ENCODE data around the gene ITGAX. TPM values are rescaled to one million over a fixed set of nuclear protein-coding genes. Genes with fewer than 3 reads are reported as not detected.
A peak's percentile ranks its signal among the peaks of the same experiment; 100 is the strongest.

The ITGAX gene
- total and polyA plus RNA-seq, 10 of the 15 experiments (the other 5 are each of a cell fraction or from before 2014, with no cell fraction given) = 1.6 to 37.9 (median 17.9) TPM

DNA sequence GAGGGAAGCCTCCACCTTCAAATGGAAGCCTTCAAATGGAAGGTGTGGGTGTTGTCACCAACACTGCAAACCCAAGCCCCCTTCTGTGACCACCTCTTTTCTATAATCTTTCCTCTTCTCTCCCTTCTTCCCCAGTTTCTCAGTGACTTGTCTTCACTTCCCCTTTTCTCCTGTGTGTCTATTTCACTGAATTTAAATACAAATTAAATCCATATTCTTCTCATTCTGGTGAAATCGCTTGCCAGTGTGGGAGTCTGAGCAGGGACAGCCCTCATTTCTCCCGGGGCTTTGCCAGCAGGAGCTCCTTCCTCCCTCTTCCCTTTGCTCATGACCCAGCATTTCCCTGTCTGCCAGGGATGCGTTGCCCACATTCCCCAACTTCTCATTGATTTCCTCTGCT is 6.4 kb upstream of the ITGAX start (continued):
- TF ChIP-seq, protein P1, sequence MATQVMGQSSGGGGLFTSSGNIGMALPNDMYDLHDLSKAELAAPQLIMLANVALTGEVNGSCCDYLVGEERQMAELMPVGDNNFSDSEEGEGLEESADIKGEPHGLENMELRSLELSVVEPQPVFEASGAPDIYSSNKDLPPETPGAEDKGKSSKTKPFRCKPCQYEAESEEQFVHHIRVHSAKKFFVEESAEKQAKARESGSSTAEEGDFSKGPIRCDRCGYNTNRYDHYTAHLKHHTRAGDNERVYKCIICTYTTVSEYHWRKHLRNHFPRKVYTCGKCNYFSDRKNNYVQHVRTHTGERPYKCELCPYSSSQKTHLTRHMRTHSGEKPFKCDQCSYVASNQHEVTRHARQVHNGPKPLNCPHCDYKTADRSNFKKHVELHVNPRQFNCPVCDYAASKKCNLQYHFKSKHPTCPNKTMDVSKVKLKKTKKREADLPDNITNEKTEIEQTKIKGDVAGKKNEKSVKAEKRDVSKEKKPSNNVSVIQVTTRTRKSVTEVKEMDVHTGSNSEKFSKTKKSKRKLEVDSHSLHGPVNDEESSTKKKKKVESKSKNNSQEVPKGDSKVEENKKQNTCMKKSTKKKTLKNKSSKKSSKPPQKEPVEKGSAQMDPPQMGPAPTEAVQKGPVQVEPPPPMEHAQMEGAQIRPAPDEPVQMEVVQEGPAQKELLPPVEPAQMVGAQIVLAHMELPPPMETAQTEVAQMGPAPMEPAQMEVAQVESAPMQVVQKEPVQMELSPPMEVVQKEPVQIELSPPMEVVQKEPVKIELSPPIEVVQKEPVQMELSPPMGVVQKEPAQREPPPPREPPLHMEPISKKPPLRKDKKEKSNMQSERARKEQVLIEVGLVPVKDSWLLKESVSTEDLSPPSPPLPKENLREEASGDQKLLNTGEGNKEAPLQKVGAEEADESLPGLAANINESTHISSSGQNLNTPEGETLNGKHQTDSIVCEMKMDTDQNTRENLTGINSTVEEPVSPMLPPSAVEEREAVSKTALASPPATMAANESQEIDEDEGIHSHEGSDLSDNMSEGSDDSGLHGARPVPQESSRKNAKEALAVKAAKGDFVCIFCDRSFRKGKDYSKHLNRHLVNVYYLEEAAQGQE (IDR thresholded peaks at IDR 0.05; ENCODE audit: low read depth, low read length) = no peak
- TF ChIP-seq, protein P2, sequence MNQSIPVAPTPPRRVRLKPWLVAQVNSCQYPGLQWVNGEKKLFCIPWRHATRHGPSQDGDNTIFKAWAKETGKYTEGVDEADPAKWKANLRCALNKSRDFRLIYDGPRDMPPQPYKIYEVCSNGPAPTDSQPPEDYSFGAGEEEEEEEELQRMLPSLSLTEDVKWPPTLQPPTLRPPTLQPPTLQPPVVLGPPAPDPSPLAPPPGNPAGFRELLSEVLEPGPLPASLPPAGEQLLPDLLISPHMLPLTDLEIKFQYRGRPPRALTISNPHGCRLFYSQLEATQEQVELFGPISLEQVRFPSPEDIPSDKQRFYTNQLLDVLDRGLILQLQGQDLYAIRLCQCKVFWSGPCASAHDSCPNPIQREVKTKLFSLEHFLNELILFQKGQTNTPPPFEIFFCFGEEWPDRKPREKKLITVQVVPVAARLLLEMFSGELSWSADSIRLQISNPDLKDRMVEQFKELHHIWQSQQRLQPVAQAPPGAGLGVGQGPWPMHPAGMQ (IDR thresholded peaks at IDR 0.05; ENCODE audit: borderline replicate concordance) = no peak
- no peak for TF ChIP-seq SMAD1 (IDR thresholded peaks at IDR 0.05; ENCODE audit: low read depth, partially characterized antibody)
- TF ChIP-seq FOXM1 (IDR thresholded peaks at IDR 0.05; ENCODE audit: low read depth, low read length) = no peak
- no peak for TF ChIP-seq STAT3 (IDR thresholded peaks at IDR 0.05; ENCODE audit: low read depth, low read length)
- no peak for TF ChIP-seq EED (IDR thresholded peaks at IDR 0.05; ENCODE audit: low read depth)
- TF ChIP-seq SMARCA5 (IDR thresholded peaks at IDR 0.05) = no peak
- peak; percentile 59; the same call in 1 of the 2 replicates for TF ChIP-seq IKZF1 (conservative IDR thresholded peaks at IDR 0.05)
- TF ChIP-seq PAX8 (IDR thresholded peaks at IDR 0.05) = no peak
- no peak for TF ChIP-seq KAT2A (conservative IDR thresholded peaks at IDR 0.05; ENCODE audit: control insufficient read depth, low read depth, low read length)
- no peak for TF ChIP-seq CHD4 (IDR thresholded peaks at IDR 0.05)
- no peak for TF ChIP-seq SMAD5 (IDR thresholded peaks at IDR 0.05; ENCODE audit: low read depth)
- TF ChIP-seq ZNF274 (IDR thresholded peaks at IDR 0.05; ENCODE audit: insufficient read depth, insufficient read length) = no peak
- no peak for TF ChIP-seq RELA (IDR thresholded peaks at IDR 0.05; ENCODE audit: borderline replicate concordance, partially characterized antibody)
- TF ChIP-seq NFYB (IDR thresholded peaks at IDR 0.05; ENCODE audit: insufficient read depth, low read depth, low read length) = no peak
- peak; percentile 94 for TF ChIP-seq SPI1 (IDR thresholded peaks at IDR 0.05; ENCODE audit: borderline replicate concordance, insufficient read depth, low read depth, low read length)
- no peak for TF ChIP-seq CHD2 (IDR thresholded peaks at IDR 0.05; ENCODE audit: borderline replicate concordance, low read depth, low read length)
- no peak for TF ChIP-seq ETV6 (conservative IDR thresholded peaks at IDR 0.05 in 1 of 2, IDR thresholded peaks at IDR 0.05 in 1 of 2; ENCODE audit: borderline replicate concordance in 1 of 2, low read depth in 1 of 2)
- no peak for TF ChIP-seq RAD21 (IDR thresholded peaks at IDR 0.05; ENCODE audit: insufficient read depth, low read depth, low read length)
- no peak for TF ChIP-seq NRF1 (conservative IDR thresholded peaks at IDR 0.05; ENCODE audit: low read depth, low read length)
- TF ChIP-seq NR2F1 (conservative IDR thresholded peaks at IDR 0.05) = no peak
- peak; percentile 31; the same call in 1 of the 2 replicates for TF ChIP-seq RUNX3 (IDR thresholded peaks at IDR 0.05; ENCODE audit: low read length)
- TF ChIP-seq NKRF (conservative IDR thresholded peaks at IDR 0.05) = no peak
- no peak for TF ChIP-seq MXI1 (IDR thresholded peaks at IDR 0.05; ENCODE audit: low read depth, low read length)
- 0 out of 2 replicates have a peak, but pooled peaks have one; percentile 6 for TF ChIP-seq NBN (IDR thresholded peaks at IDR 0.05)
- TF ChIP-seq YY1 (IDR thresholded peaks at IDR 0.05; ENCODE audit: low read depth, low read length) = no peak
- no peak for TF ChIP-seq RFX5 (IDR thresholded peaks at IDR 0.05; ENCODE audit: low read depth, low read length)
- TF ChIP-seq JUNB (IDR thresholded peaks at IDR 0.05) = no peak

Data from GM12878 (cell line).